Trophoblast cell (in vitro differentiated cells and primary cell): Measurements from ENCODE around the gene PTGER3.

ENCODE experiments used
- DNase-seq, 2 donors: peaks; one replicate each; pipeline ENCODE4 v3.0.0-alpha.2; 2016
- H2AFZ ChIP-seq: 2 replicates; pipeline ENCODE4 v1.6.1; 2013; ENCODE audit warnings: low read length, moderate library complexity, mild to moderate bottlenecking; ENCODE audit not compliant: insufficient read depth, poor library complexity
- H2AK5ac ChIP-seq: 2 replicates; pipeline ENCODE4 v1.6.1; 2013; ENCODE audit warnings: mild to moderate bottlenecking, low read length
- H2BK120ac ChIP-seq: 2 replicates; pipeline ENCODE4 v1.6.1; 2013; ENCODE audit warnings: low read length, mild to moderate bottlenecking, moderate library complexity; ENCODE audit not compliant: insufficient read depth, poor library complexity
- H2BK12ac ChIP-seq: 2 replicates; pipeline ENCODE4 v1.6.1; 2013; ENCODE audit warnings: mild to moderate bottlenecking, low read length, moderate library complexity
- H2BK5ac ChIP-seq: 2 replicates; pipeline ENCODE4 v1.6.1; 2013; ENCODE audit warnings: low read length, low read depth, moderate library complexity, mild to moderate bottlenecking; ENCODE audit not compliant: poor library complexity
- H3K14ac ChIP-seq: 2 replicates; pipeline ENCODE4 v1.6.1; 2013; ENCODE audit warnings: mild to moderate bottlenecking, low read length
- H3K18ac ChIP-seq: 2 replicates; pipeline ENCODE4 v1.6.1; 2013; ENCODE audit warnings: mild to moderate bottlenecking, low read length
- H3K23ac ChIP-seq: 2 replicates; pipeline ENCODE4 v1.6.1; 2013; ENCODE audit warnings: low read length
- H3K27ac ChIP-seq: 2 replicates; pipeline ENCODE4 v1.5.1; 2013; ENCODE audit warnings: low read depth, mild to moderate bottlenecking, inconsistent platforms, low read length, moderate library complexity
- H3K27me3 ChIP-seq: 2 replicates; pipeline ENCODE4 v1.6.1; 2013; ENCODE audit warnings: inconsistent platforms, mild to moderate bottlenecking, low read length, moderate library complexity; ENCODE audit not compliant: insufficient read depth
- H3K36me3 ChIP-seq, 2 experiments: 1 replicate in 1 of 2; 2 replicates in 1 of 2; pipeline ENCODE4 v1.6.1; 2013; ENCODE audit warnings: low read length in 2 of 2, mild to moderate bottlenecking in 2 of 2, moderate library complexity in 1 of 2; ENCODE audit not compliant: insufficient read depth in 2 of 2, control insufficient read depth in 1 of 2
- H3K4ac ChIP-seq: 2 replicates; pipeline ENCODE4 v1.6.1; 2013; ENCODE audit warnings: low read depth, mild to moderate bottlenecking, low read length, moderate library complexity
- H3K4me1 ChIP-seq, 2 experiments: 1 replicate in 1 of 2; 2 replicates in 1 of 2; pipeline ENCODE4 v1.6.1; 2013; ENCODE audit warnings: low read length in 2 of 2, mild to moderate bottlenecking in 2 of 2, moderate library complexity in 1 of 2; ENCODE audit not compliant: insufficient read depth in 2 of 2, control insufficient read depth in 1 of 2
- H3K4me2 ChIP-seq: 2 replicates; pipeline ENCODE4 v1.6.1; 2013; ENCODE audit warnings: inconsistent platforms, mild to moderate bottlenecking, low read length, moderate library complexity
- H3K4me3 ChIP-seq: 2 replicates; pipeline ENCODE4 v1.5.1; 2013; ENCODE audit warnings: mild to moderate bottlenecking, low read depth, low read length, inconsistent platforms
- H3K79me1 ChIP-seq: one replicate; pipeline ENCODE4 v1.6.1; 2013; ENCODE audit warnings: low read length
- H3K79me2 ChIP-seq: 2 replicates; pipeline ENCODE4 v1.6.1; 2013; ENCODE audit warnings: low read length, mild to moderate bottlenecking; ENCODE audit not compliant: control insufficient read depth, insufficient read depth, poor library complexity
- H3K9ac ChIP-seq: 2 replicates; pipeline ENCODE4 v1.6.1; 2013; ENCODE audit warnings: mild to moderate bottlenecking, low read length
- H3K9me3 ChIP-seq: 2 replicates; pipeline ENCODE4 v1.6.1; 2013; ENCODE audit warnings: low read depth, mild to moderate bottlenecking, control low read depth, inconsistent platforms, low read length; ENCODE audit not compliant: insufficient read depth
- H4K12ac ChIP-seq: 2 replicates; pipeline ENCODE4 v1.6.1; 2013; ENCODE audit warnings: low read depth, mild to moderate bottlenecking, low read length, moderate library complexity
- H4K8ac ChIP-seq: 2 replicates; pipeline ENCODE4 v1.6.1; 2013; ENCODE audit warnings: low read depth, mild to moderate bottlenecking, low read length, moderate library complexity
- H4K91ac ChIP-seq: one replicate; pipeline ENCODE4 v1.6.1; 2013; ENCODE audit warnings: low read depth, mild to moderate bottlenecking, low read length, moderate library complexity
- WGBS: extraction: QIAGEN DNeasy Blood & Tissue Kit; methylation state at CpG from one replicate; pipeline ENCODE4 v1.1.7; 2013; ENCODE audit warnings: missing lambda C conversion rate; ENCODE audit not compliant: insufficient read length, insufficient coverage; ENCODE audit errors: extremely low coverage; 5-methylcytosine and 5-hydroxymethylcytosine counted together

Gene PTGER3

GRCh38 chr1:71030026-71030425 lies 17.6 kb downstream of the PTGER3 start:
- Histone ChIP-seq H3K4me3 (no peak overlapping the region), H2AFZ (no peak overlapping the region), H3K9me3 (no peaks in the 10 kb centered on the region), H3K14ac (no peak overlapping the region), H3K4me1 (no peaks in the 10 kb centered on the region), H3K23ac (no peak overlapping the region), H4K8ac (no peak overlapping the region), H2AK5ac (no peak overlapping the region), H3K79me2 (no peaks in the 10 kb centered on the region), H2BK12ac (no peak overlapping the region), H3K79me1 (no peaks in the 10 kb centered on the region), H4K12ac (no peak overlapping the region), H3K4ac (no peak overlapping the region), H3K27me3 (no peaks in the 10 kb centered on the region), H3K4me2 (no peak overlapping the region), H4K91ac (no peak overlapping the region), H3K27ac (no peak overlapping the region), H2BK120ac (no peak overlapping the region), H3K36me3 (no peaks in the 10 kb centered on the region), H2BK5ac (no peak overlapping the region), H3K9ac (no peak overlapping the region), H3K18ac (no peak overlapping the region)
- WGBS, result no CpG with 5 or more reads among the region's 1 CpG
- peak; percentile 51 to 91 for DNase-seq

- no peak overlapping the region for H2AK5ac ChIP-seq
- H3K14ac ChIP-seq, result no peak overlapping the region
- no peak overlapping the region for H3K9ac ChIP-seq
- H2BK12ac ChIP-seq, result no peak overlapping the region
- H3K27me3 ChIP-seq, result no peaks in the 10 kb centered on the region
- H4K12ac ChIP-seq, result no peak overlapping the region
- H2AFZ ChIP-seq, result no peak overlapping the region
- no CpG with 5 or more reads among the region's 1 CpG for WGBS
- no peak overlapping the region for H4K8ac ChIP-seq
- H3K79me2 ChIP-seq, result no peaks in the 10 kb centered on the region
- no peak overlapping the region for H3K4me2 ChIP-seq
- H3K4me3 ChIP-seq, result no peak overlapping the region
- no peaks in the 10 kb centered on the region for H3K4me1 ChIP-seq
- no peaks in the 10 kb centered on the region for H3K79me1 ChIP-seq
- H3K18ac ChIP-seq, result no peak overlapping the region
- no peak overlapping the region for H2BK120ac ChIP-seq
- no peak overlapping the region for H3K27ac ChIP-seq
- no peak overlapping the region for H3K4ac ChIP-seq
- no peak overlapping the region for H4K91ac ChIP-seq
- H3K23ac ChIP-seq, result no peak overlapping the region
- H2BK5ac ChIP-seq, result no peak overlapping the region
- no peaks in the 10 kb centered on the region for H3K9me3 ChIP-seq
- H3K36me3 ChIP-seq, result no peaks in the 10 kb centered on the region
- DNase-seq, result no peak
These were observed 18.6 kb downstream of the PTGER3 start for GRCh38 chr1:71028981-71029380.

GRCh38 chr1:71027991-71028390 lies 19.6 kb downstream of the PTGER3 start:
- no peaks in the 10 kb centered on the region for H3K4me1 ChIP-seq

GRCh38 chr1:71026093-71026492 lies 21.5 kb downstream of the PTGER3 start:
- Histone ChIP-seq H2AFZ (no peak overlapping the region), H3K23ac (no peak overlapping the region), H3K4ac (no peak overlapping the region), H4K12ac (no peak overlapping the region), H3K9ac (no peak overlapping the region), H2AK5ac (no peak overlapping the region), H3K4me3 (no peak overlapping the region), H3K27me3 (no peaks in the 10 kb centered on the region), H3K14ac (no peak overlapping the region), H3K27ac (no peak overlapping the region), H3K4me2 (no peak overlapping the region), H2BK12ac (no peak overlapping the region), H2BK5ac (no peak overlapping the region), H3K79me1 (no peaks in the 10 kb centered on the region), H4K91ac (no peak overlapping the region), H3K79me2 (no peaks in the 10 kb centered on the region), H3K18ac (no peak overlapping the region), H3K36me3 (no peaks in the 10 kb centered on the region), H2BK120ac (no peak overlapping the region), H3K9me3 (no peaks in the 10 kb centered on the region), H3K4me1 (no peaks in the 10 kb centered on the region), H4K8ac (no peak overlapping the region)
- WGBS, result no CpG with 5 or more reads among the region's 4 CpGs
- DNase-seq, result no peak

More at GRCh38 chr1:71027991-71028390, 19.6 kb downstream of the PTGER3 start:
- Histone ChIP-seq H4K12ac (no peak overlapping the region), H3K14ac (no peak overlapping the region), H2AFZ (no peak overlapping the region), H3K4me3 (no peak overlapping the region), H3K27ac (no peak overlapping the region), H3K9ac (no peak overlapping the region), H4K91ac (no peak overlapping the region), H3K9me3 (no peaks in the 10 kb centered on the region), H3K27me3 (no peaks in the 10 kb centered on the region), H4K8ac (no peak overlapping the region), H3K79me2 (no peaks in the 10 kb centered on the region), H2BK5ac (no peak overlapping the region), H3K18ac (no peak overlapping the region), H2AK5ac (no peak overlapping the region), H3K4ac (no peak overlapping the region), H2BK120ac (no peak overlapping the region), H3K4me2 (no peak overlapping the region), H2BK12ac (no peak overlapping the region), H3K36me3 (no peaks in the 10 kb centered on the region), H3K23ac (no peak overlapping the region), H3K79me1 (no peaks in the 10 kb centered on the region)
- no CpG with 5 or more reads among the region's 7 CpGs for WGBS
- no peak for DNase-seq
